SK-N-SH (cell line): ENCODE data around the gene DNAJC2. TPM values are rescaled to one million over a fixed set of nuclear protein-coding genes. Genes with fewer than 3 reads are reported as not detected.

ENCODE experiments used
- CTCF ChIA-PET: fragments of 300-600, 350-600 bp; formaldehyde crosslinking; extraction: SDS; loops from one replicate; lab custom pipeline; 2021; lab: Yijun Ruan, JAX
- POLR2A ChIA-PET: fragments of 350-600 bp; sonication (Branson Sonifier 250); formaldehyde crosslinking; extraction: SDS; loops from one replicate; lab custom pipeline; 2020; ENCODE audit warnings: antibody characterized with exemption, inconsistent platforms; lab: Yijun Ruan, JAX
- DNase-seq: peaks from one replicate; pipeline ENCODE4 v3.0.0; 2012
- H2AFZ ChIP-seq: fragments of 200-600 bp; sonication (generic); 2 replicates; pipeline ENCODE4 v1.8.1; 2016; ENCODE audit warnings: antibody characterized with exemption, mild to moderate bottlenecking, low read depth
- H3F3A ChIP-seq: fragments of 200-600 bp; sonication (generic); replicated peaks from 2 replicates; pipeline ENCODE3; 2016; ENCODE audit warnings: antibody characterized with exemption, mild to moderate bottlenecking; ENCODE audit not compliant: insufficient read depth
- H3K27ac ChIP-seq, 2 experiments: fragments of 200-500 bp in 1 of 2; fragments of 200-600 bp in 1 of 2; sonication (Bioruptor generic) in 1 of 2; sonication (generic), shearing (Covaris generic) in 1 of 2; 2 replicates each; pipeline versions ENCODE4 v1.5.1 to v1.6.1; 2014 to 2016; ENCODE audit warnings: low read depth in 2 of 2, inconsistent platforms in 1 of 2, low read length in 1 of 2, mild to moderate bottlenecking in 1 of 2, mixed read lengths in 1 of 2
- H3K27me3 ChIP-seq: fragments of 200-600 bp; sonication (generic), shearing (Covaris generic); 2 replicates; pipeline ENCODE4 v1.6.1; 2016; ENCODE audit warnings: mixed run types; ENCODE audit not compliant: insufficient read depth
- H3K36me3 ChIP-seq, 2 experiments: fragments of 200-500 bp in 1 of 2; fragments of 200-600 bp in 1 of 2; sonication (Bioruptor generic) in 1 of 2; sonication (generic) in 1 of 2; replicated peaks in 1 of 2; 2 replicates each; pipeline versions ENCODE3 to v1.5.1; 2014 to 2016; ENCODE audit warnings: low read length in 1 of 2, mild to moderate bottlenecking in 1 of 2; ENCODE audit not compliant: insufficient read depth in 2 of 2, control insufficient read depth in 1 of 2
- H3K4me1 ChIP-seq, 2 experiments: fragments of 200-500 bp in 1 of 2; fragments of 200-600 bp in 1 of 2; sonication (Bioruptor generic) in 1 of 2; sonication (generic), shearing (Covaris generic) in 1 of 2; 2 replicates each; pipeline versions ENCODE4 v1.5.1 to v1.6.1; 2014 to 2016; ENCODE audit warnings: low read depth in 1 of 2, low read length in 1 of 2, mixed run types in 1 of 2; ENCODE audit not compliant: insufficient read depth in 2 of 2, control insufficient read depth in 1 of 2
- H3K4me2 ChIP-seq: fragments of 200-600 bp; sonication (generic), shearing (Covaris generic); 2 replicates; pipeline ENCODE4 v1.6.1; 2017; ENCODE audit warnings: mixed run types
- H3K4me3 ChIP-seq, 2 experiments: fragments of 200-500 bp in 1 of 2; fragments of 200-600 bp in 1 of 2; sonication (Bioruptor generic) in 1 of 2; sonication (generic), shearing (Covaris generic) in 1 of 2; 2 replicates each; pipeline versions ENCODE4 v1.5.1 to v1.8.1; 2014 to 2016; ENCODE audit warnings: low read depth in 2 of 2, inconsistent platforms in 1 of 2, low read length in 1 of 2, mild to moderate bottlenecking in 1 of 2, mixed read lengths in 1 of 2, moderate library complexity in 1 of 2
- H3K79me2 ChIP-seq: fragments of 200-600 bp; sonication (generic); 2 replicates; pipeline ENCODE4 v1.8.1; 2017; ENCODE audit warnings: mild to moderate bottlenecking; ENCODE audit not compliant: insufficient read depth
- H3K9ac ChIP-seq: fragments of 200-600 bp; sonication (generic); 2 replicates; pipeline ENCODE4 v1.6.1; 2017; ENCODE audit warnings: mixed run types
- H3K9me2 ChIP-seq: fragments of 200-600 bp; sonication (generic); 2 replicates; pipeline ENCODE4 v1.6.1; 2017; ENCODE audit warnings: mixed run types
- H3K9me3 ChIP-seq: fragments of 200-600 bp; sonication (generic); 2 replicates; pipeline ENCODE4 v1.6.1; 2017; ENCODE audit warnings: mixed run types, mild to moderate bottlenecking, moderate library complexity
- H4K20me1 ChIP-seq: fragments of 200-600 bp; sonication (generic); 2 replicates; pipeline ENCODE4 v1.6.1; 2017; ENCODE audit warnings: mild to moderate bottlenecking, mixed run types; ENCODE audit not compliant: insufficient read depth
- CHD2 ChIP-seq: fragments of 150-350 bp; IDR thresholded peaks from 2 replicates; pipeline ENCODE4 v1.6.1; 2018; ENCODE audit warnings: low read length; ENCODE audit not compliant: partially characterized antibody
- FOSL2 ChIP-seq: IDR thresholded peaks from 2 replicates; pipeline ENCODE4 v1.4.0; 2012; ENCODE audit warnings: low read depth, mild to moderate bottlenecking, moderate library complexity, borderline replicate concordance
- FOXJ3 ChIP-seq: sonication (generic); formaldehyde crosslinking; IDR thresholded peaks from 2 replicates; pipeline ENCODE4 v1.5.1; 2020; ENCODE audit warnings: mild to moderate bottlenecking, missing genetic modification reagents
- FOXM1 ChIP-seq: IDR thresholded peaks from 2 replicates; pipeline ENCODE4 v1.4.0; 2012; ENCODE audit warnings: low read depth, mild to moderate bottlenecking
- GABPA ChIP-seq: IDR thresholded peaks from 2 replicates; pipeline ENCODE4 v1.4.0; 2012; ENCODE audit warnings: low read depth, mild to moderate bottlenecking
- MXI1 ChIP-seq: IDR thresholded peaks from 2 replicates; pipeline ENCODE4 v1.6.1; 2012; ENCODE audit warnings: mild to moderate bottlenecking, low read depth, low read length, improper control_type of control experiment
- NFIC ChIP-seq: IDR thresholded peaks from 2 replicates; pipeline ENCODE4 v1.4.0; 2012; ENCODE audit warnings: borderline replicate concordance
- RCOR1 ChIP-seq: fragments of 150-350 bp; IDR thresholded peaks from 2 replicates; pipeline ENCODE4 v1.6.1; 2017; ENCODE audit warnings: antibody characterized with exemption, low read length
- TCF12 ChIP-seq: IDR thresholded peaks from 2 replicates; pipeline ENCODE4 v1.4.0; 2012
- YY1 ChIP-seq: IDR thresholded peaks from 2 replicates; pipeline ENCODE4 v1.4.0; 2012; ENCODE audit warnings: low read depth, mild to moderate bottlenecking
- WGBS: methylation state at CpG from one replicate; pipeline ENCODE4 v1.1.6; 2017; ENCODE audit warnings: low lambda C conversion rate; 5-methylcytosine and 5-hydroxymethylcytosine counted together
- polyA plus RNA-seq, 3 experiments: library from polyadenylated mRNA; depleted of rRNA; stranded (reverse); fragments of >200 nt; gene quantifications; 2 replicates each; pipeline ENCODE4 v1.2.3, GENCODE V29; 2012
- TF ChIP-seq, protein P1 (sequence below): IDR thresholded peaks from 2 replicates; pipeline ENCODE4 v1.4.0; 2012; ENCODE audit warnings: low read depth, borderline replicate concordance

DNAJC2 gene
- polyA plus RNA-seq, 1 of the 3 experiments (the other 2 are of a cell fraction): 18.9 TPM

DNA sequence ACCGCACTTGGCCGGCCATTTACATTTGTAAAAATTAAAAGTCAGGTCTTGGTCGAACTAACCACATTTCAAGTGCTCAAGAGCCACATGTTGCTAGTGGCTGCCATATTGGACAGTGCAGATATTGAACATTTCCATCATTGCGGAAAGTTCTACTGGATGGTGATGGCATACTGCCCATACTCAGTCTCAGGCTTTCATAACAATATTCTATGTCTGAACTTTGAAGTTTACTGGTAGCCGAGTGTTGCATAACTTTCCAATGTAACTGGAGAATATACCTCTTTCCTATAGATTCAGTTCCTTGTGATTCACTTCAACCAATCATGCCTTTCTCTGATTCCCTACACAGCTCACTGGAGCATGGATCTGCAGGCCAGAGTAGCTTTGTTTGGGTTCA lies 46.6 kb upstream of the DNAJC2 start:
- Histone ChIP-seq H4K20me1 (no peaks in the 10 kb centered on the region), H3K79me2 (no peaks in the 10 kb centered on the region), H3K27ac (no peak overlapping the region), H3F3A (no peaks in the 10 kb centered on the region), H3K9me2 (no peaks in the 10 kb centered on the region), H3K9me3 (no peaks in the 10 kb centered on the region), H2AFZ (no peak overlapping the region), H3K4me3 (no peak overlapping the region), H3K36me3 (no peaks in the 10 kb centered on the region), H3K27me3 (no peaks in the 10 kb centered on the region; the same call in 1 of the 2 replicates), H3K4me2 (no peak overlapping the region), H3K9ac (no peak overlapping the region), H3K4me1 (no peaks in the 10 kb centered on the region)
- POLR2A ChIA-PET: no interaction called here
- CTCF ChIA-PET: interaction anchor here (1.3 kb wide), 1 partner anchor 24 kb away, joined by 3 read pairs; no protein-coding TSS in a partner anchor
- TF ChIP-seq CHD2 (no peak), FOSL2 (no peak)
- no peak for DNase-seq
- 63% methylated on average over 5 of the region's 5 CpGs for WGBS

DNA sequence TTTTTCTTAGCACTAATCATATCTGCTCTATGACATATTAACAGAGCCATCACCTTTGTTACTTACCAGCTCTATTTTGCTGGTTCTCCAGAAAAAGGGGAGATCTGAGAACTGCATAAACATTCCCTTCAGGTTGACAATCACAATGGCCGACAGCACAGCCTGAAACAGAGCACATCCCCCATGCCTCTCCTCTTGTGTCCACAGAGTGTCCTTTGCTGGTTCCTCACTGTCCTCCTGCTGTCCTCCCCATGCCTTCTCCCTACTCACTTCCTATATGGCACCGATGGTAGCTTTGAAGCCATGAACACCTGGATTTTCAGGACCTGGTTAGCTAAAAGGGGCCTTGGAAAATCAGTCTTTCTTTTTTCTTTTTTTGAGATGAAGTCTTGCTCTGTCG lies 44.7 kb upstream of the DNAJC2 start:
- no peak for TF ChIP-seq MXI1
- TF ChIP-seq YY1: no peak
- no peak for TF ChIP-seq FOXM1
- TF ChIP-seq NFIC: no peak
- TF ChIP-seq FOXJ3 (CRISPR knock-in tag): no peak
- TF ChIP-seq RCOR1: no peak
- TF ChIP-seq TCF12: no peak
- TF ChIP-seq, protein P1, sequence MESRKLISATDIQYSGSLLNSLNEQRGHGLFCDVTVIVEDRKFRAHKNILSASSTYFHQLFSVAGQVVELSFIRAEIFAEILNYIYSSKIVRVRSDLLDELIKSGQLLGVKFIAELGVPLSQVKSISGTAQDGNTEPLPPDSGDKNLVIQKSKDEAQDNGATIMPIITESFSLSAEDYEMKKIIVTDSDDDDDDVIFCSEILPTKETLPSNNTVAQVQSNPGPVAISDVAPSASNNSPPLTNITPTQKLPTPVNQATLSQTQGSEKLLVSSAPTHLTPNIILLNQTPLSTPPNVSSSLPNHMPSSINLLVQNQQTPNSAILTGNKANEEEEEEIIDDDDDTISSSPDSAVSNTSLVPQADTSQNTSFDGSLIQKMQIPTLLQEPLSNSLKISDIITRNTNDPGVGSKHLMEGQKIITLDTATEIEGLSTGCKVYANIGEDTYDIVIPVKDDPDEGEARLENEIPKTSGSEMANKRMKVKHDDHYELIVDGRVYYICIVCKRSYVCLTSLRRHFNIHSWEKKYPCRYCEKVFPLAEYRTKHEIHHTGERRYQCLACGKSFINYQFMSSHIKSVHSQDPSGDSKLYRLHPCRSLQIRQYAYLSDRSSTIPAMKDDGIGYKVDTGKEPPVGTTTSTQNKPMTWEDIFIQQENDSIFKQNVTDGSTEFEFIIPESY: no peak
- Histone ChIP-seq H4K20me1 (no peaks in the 10 kb centered on the region), H3K36me3 (no peaks in the 10 kb centered on the region), H3K9me2 (no peaks in the 10 kb centered on the region), H3K4me2 (no peak overlapping the region), H3K4me1 (no peaks in the 10 kb centered on the region), H3K27ac (no peak overlapping the region), H3F3A (no peaks in the 10 kb centered on the region), H3K27me3 (no peaks in the 10 kb centered on the region; the same call in 1 of the 2 replicates), H3K4me3 (no peak overlapping the region), H3K9ac (no peak overlapping the region), H3K9me3 (no peaks in the 10 kb centered on the region), H3K79me2 (no peaks in the 10 kb centered on the region), H2AFZ (no peak overlapping the region)
- no peak for DNase-seq
- CTCF ChIA-PET: no interaction called here
- 35% methylated on average over 3 of the region's 3 CpGs for WGBS
- POLR2A ChIA-PET: no interaction called here

DNA sequence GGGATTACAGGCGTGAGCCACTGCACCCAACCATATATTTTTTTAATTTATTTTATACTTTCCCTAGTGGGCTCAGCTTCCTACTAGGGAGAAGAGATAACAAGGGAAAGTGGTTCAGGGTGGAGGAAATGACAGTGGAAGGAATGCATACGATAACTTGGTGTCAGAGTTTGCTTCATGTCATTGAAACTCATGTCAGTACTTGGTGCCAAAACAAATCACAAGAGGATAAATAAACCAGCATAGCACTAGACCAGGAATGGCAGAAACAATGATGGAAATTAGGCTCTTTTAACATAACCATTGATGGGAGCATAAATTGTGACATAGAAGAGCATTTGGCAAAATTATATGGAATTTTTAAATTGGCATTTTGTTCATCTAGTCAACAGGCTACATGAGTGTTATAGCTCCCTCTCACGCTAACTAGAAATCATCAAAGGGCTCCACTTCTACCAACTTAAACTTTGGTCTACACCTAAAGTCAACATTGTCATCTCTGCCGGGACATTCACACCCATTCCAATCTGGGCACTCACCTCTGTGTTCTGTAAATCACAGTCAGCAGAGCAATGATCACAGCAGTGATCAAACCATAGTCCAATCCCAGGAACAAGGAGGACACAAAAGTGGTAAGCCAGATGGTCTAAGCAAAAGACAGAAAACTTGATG lies 44.0 kb upstream of the DNAJC2 start:
- no peaks in the 10 kb centered on the region; the same call in 1 of the 2 replicates for H3K27me3 ChIP-seq
- no peak overlapping the region for H3K27ac ChIP-seq
- no peaks in the 10 kb centered on the region for H3K9me2 ChIP-seq
- no peaks in the 10 kb centered on the region for H3K79me2 ChIP-seq
- no peaks in the 10 kb centered on the region for H3K9me3 ChIP-seq
- no peaks in the 10 kb centered on the region for H3K36me3 ChIP-seq
- ChIA-PET POLR2A (interaction anchor here (0.7 kb wide), 1 partner anchor 10 kb away, joined by 4 read pairs; no protein-coding TSS in a partner anchor), CTCF (interaction anchor here (0.6 to 1.2 kb wide), 2 partner anchors 10 to 327 kb away, joined by 3 to 4 read pairs; no protein-coding TSS in a partner anchor)
- H3K4me3 ChIP-seq: no peak overlapping the region
- DNase-seq: no peak
- H4K20me1 ChIP-seq: no peaks in the 10 kb centered on the region
- H2AFZ ChIP-seq: no peak overlapping the region
- no peaks in the 10 kb centered on the region for H3F3A ChIP-seq
- TF ChIP-seq MXI1 (no peak), GABPA (no peak), FOSL2 (no peak)
- no peak overlapping the region for H3K9ac ChIP-seq
- H3K4me1 ChIP-seq: no peaks in the 10 kb centered on the region
- WGBS: 47% methylated on average over 4 of the region's 4 CpGs
- H3K4me2 ChIP-seq: no peak overlapping the region
